Measurements from ENCODE around the gene METTL22.
"Not testable (repeated sequence)": the region's sequence is repeated elsewhere in the genome, so short reads cannot be mapped to it uniquely, and the experiment has no call there.

Gene METTL22

DNA sequence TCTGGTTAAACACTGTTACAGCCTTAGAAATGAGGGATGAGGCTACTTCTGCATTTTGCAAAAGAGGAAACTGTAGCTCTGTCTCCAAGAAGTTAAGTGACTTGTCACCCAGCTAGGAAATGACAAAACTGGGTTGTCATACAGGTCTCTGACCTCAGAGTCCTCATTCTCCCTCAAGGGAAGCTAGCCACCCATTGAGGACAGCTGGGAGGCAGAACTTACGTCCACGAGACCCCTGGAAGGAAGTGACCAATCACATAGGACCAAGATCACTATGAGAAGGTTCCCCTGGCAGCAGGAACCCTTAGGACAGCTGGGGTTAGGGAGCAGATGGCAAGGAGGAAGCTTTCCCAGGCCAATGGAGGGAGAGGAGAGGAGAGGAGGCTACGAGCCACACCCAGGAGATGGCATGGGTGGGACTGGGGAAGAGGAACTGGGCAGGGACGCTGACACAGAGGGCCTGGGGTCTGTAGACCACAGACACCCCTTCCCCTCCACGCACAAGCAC is 11.2 kb downstream of the METTL22 start:
- no peak for DNase-seq

DNA sequence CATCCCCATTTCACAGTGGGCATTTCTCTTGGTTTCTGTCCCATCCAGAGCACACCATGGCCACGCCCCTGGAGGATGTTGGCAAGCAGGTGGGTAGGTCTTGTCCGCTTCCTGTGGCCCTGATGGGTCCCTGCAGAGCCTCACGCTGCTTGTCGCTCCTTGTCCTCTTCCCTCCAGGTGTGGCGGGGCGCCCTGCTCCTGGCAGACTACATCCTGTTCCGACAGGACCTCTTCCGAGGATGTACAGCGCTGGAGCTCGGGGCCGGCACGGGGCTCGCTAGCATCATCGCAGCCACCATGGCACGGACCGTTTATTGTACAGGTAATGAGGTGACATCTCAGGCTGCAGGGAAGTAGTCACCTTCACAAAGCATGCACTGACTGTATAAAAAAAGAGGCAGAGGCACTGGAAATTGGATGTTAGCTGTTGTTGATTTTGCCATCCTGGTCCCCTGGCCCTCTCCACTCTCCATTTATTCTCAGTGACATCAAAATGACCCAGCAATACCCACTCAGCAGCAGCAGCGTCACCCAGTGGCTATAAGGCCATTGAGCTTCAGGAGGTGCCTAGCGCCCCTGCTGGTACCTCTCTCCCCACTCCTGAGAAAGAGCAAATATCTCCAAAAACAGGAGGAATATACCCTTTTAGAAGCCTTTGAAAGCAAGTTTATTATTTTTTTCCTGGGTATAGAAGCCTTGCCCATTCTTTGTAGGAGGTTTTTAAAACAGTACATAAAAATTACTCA is 13.7 kb downstream of the METTL22 start:
- DNase-seq: no peak

DNA sequence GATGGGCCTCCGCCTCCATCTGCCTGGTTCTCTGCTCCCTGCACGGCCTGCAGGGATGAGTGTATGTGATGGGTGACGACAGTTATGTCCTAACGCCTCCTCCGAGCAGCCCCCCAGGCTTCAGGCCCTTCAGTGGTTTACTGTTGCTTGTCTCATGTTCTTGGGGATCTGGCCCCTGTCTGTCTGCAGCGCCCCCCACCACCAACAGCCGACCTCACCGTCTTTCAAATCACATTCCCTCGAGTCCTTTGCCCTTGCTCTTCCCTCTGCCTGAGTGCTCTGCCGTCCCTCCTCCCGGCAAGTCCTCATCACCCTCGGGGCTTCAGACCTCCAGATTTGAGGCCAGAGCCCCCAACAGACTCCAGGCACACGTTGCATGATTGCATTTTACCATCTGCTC is 18.2 kb downstream of the METTL22 start:
- DNase-seq: no peak

DNA sequence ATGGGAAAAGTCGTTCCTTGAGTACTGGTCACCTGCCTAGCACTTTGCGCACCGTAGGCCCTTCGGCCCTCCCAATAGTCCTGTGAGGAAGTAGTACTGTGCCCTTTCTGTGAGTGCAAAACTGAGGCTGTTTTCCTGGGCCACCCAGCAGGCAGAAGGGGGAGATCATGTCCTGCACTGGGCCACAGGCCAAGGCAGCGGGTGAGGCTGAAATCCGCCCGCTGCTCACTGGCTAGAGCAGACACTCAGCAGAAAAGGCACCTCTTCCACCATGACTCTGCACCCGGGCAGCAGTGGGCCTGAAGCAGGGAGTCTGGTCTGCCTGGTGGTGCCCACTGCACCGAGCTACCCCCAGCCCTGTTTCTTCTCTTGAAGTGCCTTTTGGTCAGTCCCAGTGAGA is 20.2 kb downstream of the METTL22 start:
- DNase-seq: no peak

DNA sequence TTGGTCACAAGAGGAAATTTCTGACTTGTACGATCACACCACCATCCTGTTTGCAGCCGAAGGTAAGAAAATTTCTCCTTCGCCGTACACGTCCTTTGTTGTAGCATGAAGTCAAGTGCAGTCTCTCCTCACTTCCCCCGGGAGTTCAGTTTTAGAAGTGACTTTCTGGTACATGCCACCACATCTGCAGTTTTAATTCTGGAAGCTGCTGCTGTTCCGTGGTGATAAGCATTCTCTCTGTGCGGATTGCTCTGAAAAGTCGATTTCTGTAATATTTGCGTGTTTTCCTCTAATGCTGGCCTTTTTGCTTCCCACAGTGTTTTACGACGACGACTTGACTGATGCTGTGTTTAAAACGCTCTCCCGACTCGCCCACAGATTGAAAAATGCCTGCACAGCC is 20.6 kb downstream of the METTL22 start:
- DNase-seq: no peak

DNA sequence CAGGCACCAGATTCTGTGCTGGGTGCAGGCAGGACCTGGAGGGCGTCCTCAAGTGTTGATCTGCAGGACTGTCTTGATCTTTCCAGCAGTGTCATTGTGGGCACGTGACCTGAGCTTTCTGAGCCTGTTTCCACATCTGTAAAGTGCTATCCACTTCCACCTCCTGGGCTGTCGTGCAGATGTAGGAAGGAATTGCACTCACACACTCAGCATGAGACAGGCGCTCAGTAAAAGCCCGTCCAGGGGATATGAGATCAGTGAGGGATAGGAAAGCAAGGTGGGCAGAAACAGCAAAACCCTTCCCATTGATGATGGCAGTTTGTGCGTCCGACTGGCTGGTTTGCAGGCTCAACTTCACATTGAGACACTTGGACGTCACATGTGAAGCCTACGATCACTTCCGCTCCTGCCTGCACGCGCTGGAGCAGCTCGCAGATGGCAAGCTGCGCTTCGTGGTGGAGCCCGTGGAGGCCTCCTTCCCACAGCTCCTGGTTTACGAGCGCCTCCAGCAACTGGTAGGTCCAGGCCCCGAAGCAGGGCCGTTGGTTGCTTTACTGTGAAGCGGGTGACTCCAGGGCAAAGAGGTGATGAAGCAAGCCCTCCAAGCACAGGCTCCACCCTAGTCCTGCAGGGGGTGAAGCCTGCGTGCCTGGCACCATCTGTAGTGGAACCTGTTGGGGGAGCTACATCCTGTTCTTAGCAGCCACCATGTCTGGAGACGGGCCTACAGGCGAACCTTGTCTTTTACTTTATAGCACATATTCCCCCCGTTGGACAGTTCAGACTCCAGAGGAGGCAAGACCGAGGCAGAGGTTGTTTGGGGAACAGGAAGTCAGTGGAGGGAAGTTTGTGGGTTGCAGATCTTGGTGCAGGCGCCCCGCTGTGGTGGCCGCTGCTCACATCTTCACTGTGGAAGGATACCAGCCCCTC is 23.0 kb downstream of the METTL22 start:
- no peak for DNase-seq

DNA sequence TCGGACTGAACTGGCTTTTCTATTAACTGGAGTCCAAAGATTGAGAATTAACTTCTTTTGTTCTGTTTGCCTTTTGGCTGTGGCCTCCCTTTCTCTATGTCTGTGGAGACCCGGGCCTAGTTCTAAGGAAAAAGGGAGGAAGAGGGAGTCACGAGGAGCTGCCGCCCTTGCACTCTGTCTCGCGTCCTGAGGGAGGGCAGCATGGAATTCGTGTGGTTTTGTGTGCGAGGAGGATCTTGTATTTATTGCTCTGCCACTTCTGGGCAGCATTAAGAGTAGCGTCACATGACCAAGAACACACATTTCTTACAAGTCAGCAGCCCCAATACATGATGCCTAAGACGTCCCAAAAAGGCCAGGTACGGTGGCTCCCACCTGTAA is 23.6 kb downstream of the METTL22 start:
- no peak for DNase-seq

DNA sequence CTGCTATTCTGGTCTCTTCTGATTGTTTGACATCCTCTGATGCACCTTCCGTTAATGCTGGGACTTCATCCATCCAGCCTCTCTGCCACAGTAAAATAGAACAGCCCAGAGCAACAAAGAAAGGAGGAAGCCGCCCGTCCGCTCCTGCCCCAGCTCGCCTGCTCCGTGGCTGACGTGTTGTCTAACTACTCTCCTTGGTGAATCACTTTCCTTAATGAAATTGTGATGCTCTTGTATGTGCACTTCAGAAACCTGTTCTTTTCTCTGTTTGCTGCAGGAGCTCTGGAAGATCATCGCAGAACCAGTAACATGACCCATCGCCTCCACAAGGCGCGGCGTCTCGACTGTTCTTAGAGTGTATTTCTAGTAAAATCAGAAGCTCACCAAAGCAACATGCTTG is 24.3 kb downstream of the METTL22 start:
- no peak for DNase-seq

DNA sequence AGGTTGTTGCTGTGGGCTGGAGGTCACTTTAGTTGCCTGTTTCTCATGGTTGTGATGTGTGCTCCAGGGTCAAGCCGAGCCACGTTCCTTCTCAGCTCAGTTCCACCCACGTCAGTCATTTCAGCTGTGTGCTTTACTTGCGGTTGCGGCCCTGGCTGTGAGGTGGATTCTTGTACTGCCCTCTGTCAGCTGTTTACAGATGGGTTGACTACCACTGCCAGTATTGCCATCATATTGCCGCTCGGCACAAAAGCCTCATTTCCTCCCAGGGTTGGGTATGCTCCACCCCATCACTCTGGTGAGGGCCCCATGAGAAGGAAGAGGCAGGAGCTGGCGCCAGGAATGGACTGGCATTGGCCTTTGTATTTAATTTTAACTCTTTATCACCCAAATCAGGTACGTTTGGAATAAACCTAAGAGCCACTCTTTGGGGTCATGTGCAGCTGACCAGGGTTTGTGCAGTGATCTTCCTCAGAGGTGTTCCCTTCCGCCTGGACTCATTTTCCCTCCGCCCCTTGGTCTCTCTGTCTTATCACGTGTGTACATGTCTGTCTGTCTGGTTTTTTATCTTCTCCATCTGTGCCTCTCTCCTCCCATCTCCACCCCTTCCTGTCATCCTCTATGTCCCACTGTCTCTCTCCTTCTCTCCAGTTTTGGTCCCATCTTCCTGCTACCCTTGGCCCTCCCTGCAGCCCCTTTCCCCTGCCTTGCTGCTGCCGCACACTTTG is 25.0 kb downstream of the METTL22 start:
- no peak for DNase-seq

DNA sequence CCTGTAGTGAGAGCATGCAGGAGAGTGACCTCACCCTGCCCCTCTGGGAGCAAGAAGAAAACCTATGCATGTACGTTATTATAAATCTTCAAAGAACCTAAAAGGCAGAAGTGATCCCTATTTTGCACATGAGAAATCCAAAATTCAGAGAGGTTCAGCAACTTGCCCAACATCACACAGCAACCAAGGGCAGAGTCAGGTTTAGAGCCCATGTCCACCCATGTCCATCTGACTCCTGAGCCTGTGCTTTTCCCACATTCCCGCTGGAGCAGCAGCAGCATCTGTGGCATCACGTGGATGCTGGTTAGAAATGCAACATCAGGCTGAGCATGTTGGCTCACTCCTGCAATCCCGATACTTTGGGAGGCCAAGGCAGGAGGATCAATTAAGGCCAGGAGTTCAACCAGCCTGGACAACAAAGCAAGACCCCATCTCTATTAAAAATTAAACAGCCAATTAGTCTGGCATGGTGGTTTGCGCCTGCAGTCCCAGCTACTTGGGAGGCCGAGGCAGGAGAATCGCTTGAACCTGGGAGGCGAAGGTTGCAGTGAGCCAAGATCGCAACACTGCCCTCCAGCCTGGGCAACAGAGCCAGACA is 26.3 kb downstream of the METTL22 start:
- no peak for DNase-seq

DNA sequence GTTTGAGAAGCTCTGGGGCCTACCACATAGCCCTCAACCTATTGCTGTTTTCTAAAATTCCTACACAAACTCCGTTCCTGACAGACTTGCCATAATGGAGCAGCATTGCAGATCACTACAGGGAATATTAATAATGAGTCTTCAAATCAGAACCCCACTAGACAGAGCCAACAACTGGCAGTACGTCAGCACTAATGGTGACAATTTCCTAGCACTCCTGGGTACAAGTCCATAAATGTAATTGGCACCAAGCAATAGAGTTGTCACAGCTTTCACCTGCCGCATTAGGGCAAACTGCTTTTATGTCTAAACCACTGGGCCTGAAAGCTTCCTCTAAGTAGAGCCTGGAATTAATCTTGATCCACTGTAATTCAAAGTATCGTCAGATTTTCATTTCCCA is 27.4 kb downstream of the METTL22 start:
- DNase-seq: no peak

DNA sequence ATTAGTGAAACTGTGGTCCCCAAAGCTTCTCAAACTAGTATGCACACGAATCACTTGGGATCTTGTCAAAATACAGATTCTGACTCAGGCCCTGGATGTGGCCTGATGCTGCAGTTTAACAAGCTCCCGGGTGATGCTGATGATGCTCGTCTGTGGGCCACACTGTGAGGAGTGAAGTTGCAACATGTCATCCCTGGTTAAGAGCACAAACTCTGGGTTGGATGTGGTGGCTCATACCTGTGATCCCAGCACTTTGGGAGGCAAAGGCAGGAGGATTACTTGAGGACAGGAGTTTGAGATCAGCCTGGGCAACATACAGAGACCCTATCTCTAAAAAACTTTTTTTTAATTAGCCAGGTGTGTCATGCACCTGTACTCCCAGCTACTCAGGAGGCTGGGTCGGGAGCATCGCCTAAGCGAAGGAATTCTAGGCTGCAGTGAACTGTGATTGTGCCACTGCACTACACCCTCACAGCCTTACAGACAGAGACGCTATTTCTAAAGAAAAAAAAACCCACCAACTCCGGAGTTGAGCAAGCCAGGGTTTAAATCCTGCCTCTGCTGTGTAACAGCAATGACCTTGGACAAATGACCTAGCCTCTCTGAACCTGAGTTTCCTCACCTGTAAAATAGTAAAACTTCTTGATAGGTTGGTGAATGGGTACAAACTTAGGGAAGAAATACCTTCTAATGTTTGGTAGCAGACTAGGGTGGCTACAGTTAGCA is 28.5 kb downstream of the METTL22 start:
- DNase-seq: no peak

DNA sequence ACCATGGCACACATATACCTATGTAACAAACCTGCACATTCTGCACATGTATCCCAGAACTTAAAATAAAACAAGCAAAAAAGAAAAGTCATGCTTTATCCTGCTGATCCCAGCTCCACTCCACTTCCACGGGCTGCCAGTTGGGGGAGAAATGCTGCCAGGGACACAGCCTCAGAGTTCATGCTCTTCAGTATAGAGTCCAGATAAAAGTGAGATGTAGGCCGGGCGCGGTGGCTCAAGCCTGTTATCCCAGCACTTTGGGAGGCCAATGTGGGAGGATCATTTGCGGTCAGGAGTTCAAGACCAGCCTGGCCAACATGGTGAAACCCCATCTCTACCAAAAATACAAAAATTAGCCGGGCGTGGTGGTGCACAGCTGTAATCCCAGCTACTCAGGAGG is 30.5 kb downstream of the METTL22 start:
- DNase-seq: not testable (repeated sequence)

DNA sequence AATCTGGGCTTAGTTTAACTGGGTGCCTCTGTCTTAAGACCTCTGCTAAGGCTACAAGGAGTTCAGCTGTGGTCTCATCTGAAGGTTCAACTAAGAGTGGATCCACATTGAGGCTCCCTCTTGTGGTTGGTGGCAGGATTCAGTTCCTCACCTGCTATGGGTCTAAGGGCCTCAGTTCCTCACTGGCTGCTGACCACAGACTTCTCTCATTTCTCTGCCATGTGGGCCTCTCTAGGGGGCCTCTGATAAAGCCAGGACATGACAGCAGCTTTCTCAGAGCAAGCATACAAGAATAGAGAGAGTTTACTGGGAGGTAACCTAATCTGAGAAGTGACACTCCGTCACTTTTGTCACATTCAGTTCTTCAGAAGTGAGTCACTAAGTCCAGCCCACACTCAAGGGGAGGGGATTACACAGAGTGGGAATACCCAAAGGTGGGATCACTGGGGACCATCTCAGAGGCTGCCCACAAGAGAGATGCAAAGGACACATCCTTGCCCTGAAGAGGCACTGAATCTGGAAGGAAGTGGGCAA is 33.8 kb downstream of the METTL22 start:
- DNase-seq: no peak

DNA sequence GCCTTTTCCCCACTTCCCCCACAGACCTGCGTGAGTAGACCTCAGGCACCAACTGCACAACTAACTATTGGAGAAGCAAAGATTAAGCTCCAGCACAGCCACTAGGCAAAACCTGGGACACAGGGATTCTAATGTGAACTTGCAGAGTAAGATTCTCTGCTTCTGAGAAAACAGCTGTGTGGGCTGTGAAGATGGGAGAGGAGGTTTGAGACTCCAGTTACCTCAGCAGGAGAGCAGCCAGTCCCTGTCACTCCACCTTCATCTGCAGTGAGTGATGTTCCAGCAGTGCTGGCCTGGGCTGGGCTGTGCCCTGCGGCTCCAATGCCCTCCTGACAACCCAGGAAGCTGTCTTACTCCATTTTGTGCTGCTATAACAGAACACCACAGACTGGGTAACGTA is 34.9 kb downstream of the METTL22 start:
- no peak for DNase-seq

DNA sequence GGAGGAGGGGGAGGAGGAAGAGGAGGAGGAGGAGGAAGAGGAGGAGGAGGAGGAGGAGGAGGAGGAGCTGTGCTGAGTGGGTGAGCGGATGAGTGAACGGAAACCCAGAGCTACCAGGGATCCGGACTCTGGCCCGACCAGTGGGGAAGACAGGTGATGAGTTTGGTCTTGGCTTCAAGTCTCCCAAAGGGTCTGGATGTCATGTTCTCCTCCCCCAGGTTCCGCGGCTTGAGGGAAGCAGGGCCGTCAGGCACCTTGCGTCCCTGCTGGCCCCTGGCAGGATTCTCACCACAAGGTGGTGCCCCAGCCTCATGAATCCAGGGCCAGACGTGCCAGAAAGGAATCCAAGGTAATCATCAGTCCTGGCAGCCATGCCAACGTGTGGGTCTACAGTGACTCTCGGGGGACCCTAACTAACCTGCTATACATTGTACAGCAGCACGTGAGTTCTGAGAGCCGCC is 39.4 kb downstream of the METTL22 start:
- DNase-seq: no peak

DNA sequence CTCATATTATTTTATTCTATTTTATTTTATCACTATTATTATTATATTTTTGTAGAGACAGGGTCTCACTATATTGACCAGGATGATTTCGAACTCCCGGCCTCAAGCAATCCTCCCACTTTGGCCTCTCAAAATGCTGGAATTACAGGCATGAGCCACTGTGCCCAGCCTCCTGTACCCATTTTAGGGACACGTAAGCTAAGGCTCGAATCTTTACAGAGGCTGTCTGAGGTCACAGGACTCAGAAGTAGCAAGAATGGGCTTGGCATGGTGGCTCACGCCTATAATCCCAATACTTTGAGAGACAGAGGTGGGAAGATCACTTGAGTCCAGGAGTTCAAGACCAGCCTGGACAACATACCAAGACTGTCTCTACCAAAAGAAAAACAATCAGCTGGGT is 40.2 kb downstream of the METTL22 start:
- no peak for DNase-seq

DNA sequence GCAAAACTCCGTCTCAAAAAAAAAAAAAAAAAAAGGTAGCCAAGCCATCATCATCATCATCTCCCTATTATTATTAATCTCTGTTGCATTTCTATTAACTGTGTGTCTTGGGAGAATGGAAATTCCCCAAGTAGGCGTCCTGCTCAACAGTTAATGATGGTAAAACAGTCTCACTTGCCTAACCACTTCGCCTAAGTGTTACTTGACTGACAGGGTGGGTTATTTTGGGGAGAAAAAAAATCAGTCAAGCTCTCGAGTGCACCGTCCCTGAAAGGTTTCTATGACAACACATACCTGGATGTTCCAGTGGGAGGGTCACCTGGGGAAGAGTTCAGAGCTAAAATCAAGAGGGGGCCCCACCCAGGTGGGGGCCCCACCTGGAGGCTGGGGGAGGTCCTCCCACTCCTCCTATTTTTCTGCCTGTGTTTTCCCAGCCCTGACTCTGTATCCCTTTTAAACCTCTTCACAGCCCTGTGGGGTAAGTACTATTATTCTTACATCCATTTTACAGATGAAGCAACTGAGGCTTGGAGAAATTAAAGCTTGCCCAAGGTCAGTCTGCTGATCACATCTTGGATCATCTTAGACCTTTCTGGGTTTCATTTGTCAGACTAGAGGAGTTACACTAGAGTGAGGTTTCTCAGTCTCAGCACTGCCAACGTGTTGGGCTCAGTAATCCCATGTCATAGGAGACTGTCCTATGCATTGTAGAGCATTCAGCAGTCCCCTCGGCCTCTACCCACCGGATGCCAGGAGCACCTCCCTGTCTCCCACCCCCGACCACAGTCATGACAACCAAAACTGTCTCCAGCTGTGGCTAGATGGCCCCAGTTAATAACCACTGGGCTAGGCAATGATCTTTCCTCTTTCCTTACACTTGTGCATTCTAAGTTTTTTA is 41.9 kb downstream of the METTL22 start:
- no peak for DNase-seq

DNA sequence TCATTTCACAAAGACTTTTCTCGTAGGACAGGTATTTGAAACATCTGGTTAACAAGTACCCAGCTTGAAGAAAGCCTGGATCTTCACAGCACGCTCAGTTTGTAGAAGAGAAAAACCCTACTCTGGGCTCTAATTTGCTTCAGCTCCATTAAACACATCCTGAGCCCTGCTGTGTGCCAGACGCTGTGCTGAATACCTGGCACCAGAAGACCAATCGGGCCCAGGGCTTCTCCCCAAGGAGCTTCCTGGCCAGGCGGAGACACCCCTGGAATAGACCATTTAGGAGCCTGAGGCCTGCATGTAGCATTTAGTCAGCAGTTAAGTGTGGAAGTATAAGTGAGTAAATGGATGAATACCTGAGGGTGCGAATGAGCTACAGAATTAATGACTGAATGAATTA is 44.0 kb downstream of the METTL22 start:
- DNase-seq: no peak

DNA sequence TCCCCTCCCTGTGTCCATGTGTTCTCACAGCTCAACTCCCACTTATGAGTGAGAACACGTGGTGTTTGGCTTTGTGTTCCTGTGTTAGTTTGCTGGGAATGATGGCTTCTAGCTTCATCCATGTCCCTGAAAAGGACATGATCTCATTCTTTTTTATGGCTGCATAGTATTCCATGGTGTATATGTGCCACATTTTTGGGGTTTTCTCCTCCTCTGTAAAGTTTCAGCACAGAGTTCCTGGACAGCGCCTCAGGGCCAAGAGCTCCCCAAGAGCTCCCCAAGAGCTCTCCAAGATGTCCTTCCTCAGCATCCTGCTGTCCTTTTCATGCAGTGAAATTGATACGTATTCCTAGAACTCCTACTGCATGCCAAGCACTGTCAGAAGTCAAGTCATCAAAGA is 46.0 kb downstream of the METTL22 start:
- no peak for DNase-seq

DNA sequence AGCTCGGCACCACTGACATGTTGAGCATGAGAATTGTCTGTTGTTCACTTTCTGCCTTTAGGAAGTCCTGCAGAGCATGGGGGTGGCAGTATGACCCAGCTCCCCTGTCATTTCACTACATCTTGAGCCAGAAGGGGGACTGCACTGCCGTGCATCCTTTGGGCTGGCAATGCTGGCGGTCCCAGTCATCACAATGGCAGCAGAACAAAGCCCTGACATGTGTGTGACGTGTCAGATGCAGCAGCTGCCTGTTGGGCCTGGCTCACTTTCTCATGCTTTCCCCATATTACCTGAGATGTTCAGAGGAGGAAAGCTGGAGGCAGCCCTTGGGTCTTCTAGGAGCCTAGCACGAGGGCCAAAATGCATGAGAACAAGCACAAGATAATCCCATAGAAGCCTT is 46.6 kb downstream of the METTL22 start:
- no peak for DNase-seq

Data from GOT3 (cell line).